Thymus (tissue), 11 donors: ENCODE measurements around the gene NR6A1. TPM values are rescaled to one million over a fixed set of nuclear protein-coding genes. Genes with fewer than 3 reads are reported as not detected.

Experiments used
- DNase-seq, 9 donors: peaks; one replicate each; pipeline ENCODE4 v3.0.0-alpha.2; 2013; ENCODE audit warnings: low spot score in 9 of 9, low read depth in 6 of 9, missing footprints in 1 of 9
- H3K27ac ChIP-seq, 2 donors: one replicate each; pipeline ENCODE4 v1.5.1; 2013; ENCODE audit warnings: control low read depth in 1 of 2, low read depth in 1 of 2, low read length in 1 of 2, mild to moderate bottlenecking in 1 of 2, moderate library complexity in 1 of 2
- H3K27me3 ChIP-seq, 2 donors: one replicate each; pipeline ENCODE4 v1.5.1; 2013; ENCODE audit warnings: low read length in 1 of 2; ENCODE audit not compliant: control insufficient read depth in 2 of 2, insufficient read depth in 1 of 2
- H3K36me3 ChIP-seq, 2 donors: one replicate each; pipeline ENCODE4 v1.5.1; 2013; ENCODE audit warnings: low read length in 1 of 2, mild to moderate bottlenecking in 1 of 2, moderate library complexity in 1 of 2; ENCODE audit not compliant: control insufficient read depth in 2 of 2, insufficient read depth in 2 of 2
- H3K4me1 ChIP-seq, 2 donors: one replicate each; pipeline ENCODE4 v1.5.1; 2013; ENCODE audit warnings: low read length in 2 of 2; ENCODE audit not compliant: control insufficient read depth in 2 of 2, insufficient read depth in 2 of 2
- H3K4me3 ChIP-seq, 2 donors: one replicate each; pipeline ENCODE4 v1.5.1; 2013; ENCODE audit warnings: low read length in 2 of 2, control low read depth in 1 of 2, mild to moderate bottlenecking in 1 of 2
- H3K9me3 ChIP-seq, 2 donors: one replicate each; pipeline ENCODE4 v1.5.1; 2013; ENCODE audit warnings: low read length in 1 of 2, mild to moderate bottlenecking in 1 of 2; ENCODE audit not compliant: control insufficient read depth in 2 of 2, insufficient read depth in 1 of 2
- WGBS: extraction: QIAGEN DNeasy Blood & Tissue Kit; methylation state at CpG from one replicate; pipeline ENCODE4 v1.1.7; 2013; 5-methylcytosine and 5-hydroxymethylcytosine counted together
- polyA plus RNA-seq: library from polyadenylated mRNA; stranded (reverse); fragments of 200-250 nt; gene quantifications from one replicate; pipeline ENCODE4 v1.2.3, GENCODE V29; 2013
- total RNA-seq: library from RNA; stranded (reverse); fragments of 120-200 nt; gene quantifications from one replicate; pipeline ENCODE4 v1.2.4, GENCODE V29; 2013
- donor health status: healthy.

NR6A1 gene
- total and polyA plus RNA-seq, 2 donors: 0.47 to 0.52 TPM

DNA sequence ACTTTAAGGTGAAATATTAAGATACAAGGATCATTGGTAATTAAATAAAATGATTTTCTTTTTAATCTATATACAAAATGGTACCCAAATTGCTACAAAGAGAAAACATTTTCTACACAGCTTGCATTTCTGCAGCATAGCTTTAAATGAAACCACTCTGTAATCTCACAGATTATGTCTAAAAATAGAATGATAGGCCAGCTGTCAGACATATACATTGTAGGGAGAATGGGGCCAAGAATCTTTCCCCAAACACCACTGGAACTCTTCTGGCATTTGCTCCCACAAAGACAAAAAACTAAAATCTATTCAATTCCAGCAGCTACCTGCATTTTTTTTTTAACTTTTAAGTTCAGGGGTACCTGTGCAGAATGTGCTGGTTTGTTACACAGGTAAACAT lies 139.8 kb downstream of the NR6A1 start:
- Histone ChIP-seq H3K27me3 (no peaks in the 10 kb centered on the region), H3K36me3 (no peaks in the 10 kb centered on the region), H3K9me3 (no peaks in the 10 kb centered on the region), H3K27ac (no peak overlapping the region), H3K4me1 (no peaks in the 10 kb centered on the region), H3K4me3 (no peak overlapping the region)
- no peak for DNase-seq

GRCh38 chr9:124629600-124629999 lies 141.5 kb downstream of the NR6A1 start:
- H3K27ac ChIP-seq: no peak overlapping the region
- no peaks in the 10 kb centered on the region for H3K27me3 ChIP-seq
- H3K4me3 ChIP-seq: no peak overlapping the region
- peak in 1 of 9 donors; percentile 16 for DNase-seq
- WGBS: 56% methylated on average over 2 of the region's 2 CpGs
- no peaks in the 10 kb centered on the region for H3K9me3 ChIP-seq
- no peaks in the 10 kb centered on the region for H3K36me3 ChIP-seq
- no peaks in the 10 kb centered on the region for H3K4me1 ChIP-seq

DNA sequence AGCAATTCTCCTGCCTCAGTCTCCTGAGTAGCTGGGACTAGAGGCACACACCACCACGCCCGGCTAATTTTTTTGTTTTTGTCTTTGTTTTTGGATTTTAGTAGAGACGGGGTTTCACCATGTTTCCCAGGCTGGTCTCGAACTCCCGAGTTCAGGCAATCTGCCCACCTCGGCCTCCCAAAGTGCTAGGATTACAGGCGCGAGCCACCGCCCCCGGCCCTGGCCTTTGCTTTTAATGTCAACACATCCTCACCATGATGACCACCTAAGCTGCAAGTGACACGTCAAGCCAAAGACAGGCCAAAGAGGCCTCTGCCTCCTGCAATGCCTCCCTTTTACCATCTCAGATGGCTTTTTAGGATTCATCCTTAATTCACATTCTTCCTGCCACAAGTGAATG lies 142.4 kb downstream of the NR6A1 start:
- Histone ChIP-seq H3K4me3 (no peak overlapping the region), H3K9me3 (no peaks in the 10 kb centered on the region), H3K36me3 (no peaks in the 10 kb centered on the region), H3K27ac (no peak overlapping the region), H3K4me1 (no peaks in the 10 kb centered on the region), H3K27me3 (no peaks in the 10 kb centered on the region)
- no peak for DNase-seq
- WGBS: over 99% methylated on average over 11 of the region's 11 CpGs

GRCh38 chr9:124626276-124626675 lies 144.8 kb downstream of the NR6A1 start:
- no peaks in the 10 kb centered on the region for H3K36me3 ChIP-seq
- H3K27ac ChIP-seq: no peak overlapping the region
- H3K4me3 ChIP-seq: no peak overlapping the region
- H3K4me1 ChIP-seq: peaks cover 0 to 6% of the 10 kb centered on the region in 2 donors
- H3K9me3 ChIP-seq: no peaks in the 10 kb centered on the region
- no peak for DNase-seq
- 97% methylated on average over 4 of the region's 4 CpGs for WGBS
- no peaks in the 10 kb centered on the region for H3K27me3 ChIP-seq

GRCh38 chr9:124625087-124625486 lies 146.0 kb downstream of the NR6A1 start:
- no peak for DNase-seq
- no peaks in the 10 kb centered on the region for H3K36me3 ChIP-seq
- no peak overlapping the region for H3K27ac ChIP-seq
- no peaks in the 10 kb centered on the region for H3K9me3 ChIP-seq
- H3K4me3 ChIP-seq: no peak overlapping the region
- WGBS: 90% methylated on average over 6 of the region's 6 CpGs
- peaks cover 0 to 6% of the 10 kb centered on the region in 2 donors for H3K4me1 ChIP-seq
- no peaks in the 10 kb centered on the region for H3K27me3 ChIP-seq

DNA sequence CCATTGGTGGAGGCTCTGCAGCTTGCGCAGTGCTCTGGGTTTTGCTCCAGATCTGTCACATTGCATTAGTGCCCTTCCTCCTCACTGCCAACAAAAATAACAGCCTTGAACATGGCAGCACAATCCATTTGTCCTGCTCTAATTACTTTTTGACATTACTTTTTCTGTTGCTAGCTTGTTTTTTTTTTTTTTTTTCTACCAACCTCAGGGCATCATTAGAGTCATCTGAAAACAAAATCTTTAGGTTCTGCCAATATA lies 146.4 kb downstream of the NR6A1 start:
- DNase-seq: no peak
- H3K27me3 ChIP-seq: no peaks in the 10 kb centered on the region
- H3K4me3 ChIP-seq: no peak overlapping the region
- WGBS: 97% methylated on average over 1 of the region's 1 CpG
- H3K36me3 ChIP-seq: no peaks in the 10 kb centered on the region
- H3K27ac ChIP-seq: no peak overlapping the region
- H3K9me3 ChIP-seq: no peaks in the 10 kb centered on the region
- H3K4me1 ChIP-seq: peaks cover 0 to 6% of the 10 kb centered on the region in 2 donors

DNA sequence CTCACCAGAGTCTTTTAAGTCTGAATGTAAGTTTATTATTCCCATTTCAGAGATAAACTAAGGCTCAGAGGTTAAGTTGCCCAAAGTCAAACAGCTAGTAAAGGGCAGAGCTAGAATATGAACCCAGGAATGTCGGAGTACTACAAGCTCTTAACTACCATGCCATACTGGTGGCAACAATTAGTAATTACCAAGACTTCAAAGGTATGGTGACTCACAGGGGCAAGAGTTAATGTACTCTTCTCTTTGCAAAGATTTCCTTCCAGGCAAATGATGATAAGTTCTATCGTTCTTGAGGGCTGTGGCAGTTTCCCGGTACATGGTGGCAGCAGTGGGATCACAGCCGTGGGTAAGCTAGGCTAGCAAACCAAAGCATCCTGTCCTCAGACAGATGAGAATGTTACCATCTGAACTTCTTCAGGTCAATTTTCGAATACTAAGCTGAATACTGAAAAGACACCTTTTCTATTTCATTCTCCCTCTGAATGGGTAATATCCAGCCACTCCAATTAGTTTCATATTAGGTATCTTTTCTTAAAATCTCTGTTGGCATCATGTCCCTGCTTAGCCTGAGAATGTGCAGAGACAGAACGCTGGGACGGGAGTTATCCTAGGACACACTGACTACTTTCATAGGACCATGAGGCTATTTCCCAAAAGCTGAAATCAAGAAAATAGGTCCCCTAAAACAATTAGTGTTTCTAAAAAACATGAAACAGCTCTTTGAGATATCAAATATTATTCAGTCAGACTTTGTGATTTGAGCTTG lies 147.0 kb downstream of the NR6A1 start:
- no peak overlapping the region for H3K4me3 ChIP-seq
- no peaks in the 10 kb centered on the region for H3K27me3 ChIP-seq
- peaks cover 0 to 6% of the 10 kb centered on the region in 2 donors for H3K4me1 ChIP-seq
- WGBS: 97% methylated on average over 7 of the region's 7 CpGs
- H3K27ac ChIP-seq: no peak overlapping the region
- DNase-seq: no peak
- H3K9me3 ChIP-seq: no peaks in the 10 kb centered on the region
- no peaks in the 10 kb centered on the region for H3K36me3 ChIP-seq

- Histone ChIP-seq H3K4me1 (peaks cover 0 to 6% of the 10 kb centered on the region in 2 donors), H3K9me3 (no peaks in the 10 kb centered on the region), H3K36me3 (no peaks in the 10 kb centered on the region), H3K27ac (no peak overlapping the region), H3K4me3 (no peak overlapping the region), H3K27me3 (no peaks in the 10 kb centered on the region)
- DNase-seq: no peak
Measured at GRCh38 chr9:124622882-124623281, 148.2 kb downstream of the NR6A1 start.

DNA sequence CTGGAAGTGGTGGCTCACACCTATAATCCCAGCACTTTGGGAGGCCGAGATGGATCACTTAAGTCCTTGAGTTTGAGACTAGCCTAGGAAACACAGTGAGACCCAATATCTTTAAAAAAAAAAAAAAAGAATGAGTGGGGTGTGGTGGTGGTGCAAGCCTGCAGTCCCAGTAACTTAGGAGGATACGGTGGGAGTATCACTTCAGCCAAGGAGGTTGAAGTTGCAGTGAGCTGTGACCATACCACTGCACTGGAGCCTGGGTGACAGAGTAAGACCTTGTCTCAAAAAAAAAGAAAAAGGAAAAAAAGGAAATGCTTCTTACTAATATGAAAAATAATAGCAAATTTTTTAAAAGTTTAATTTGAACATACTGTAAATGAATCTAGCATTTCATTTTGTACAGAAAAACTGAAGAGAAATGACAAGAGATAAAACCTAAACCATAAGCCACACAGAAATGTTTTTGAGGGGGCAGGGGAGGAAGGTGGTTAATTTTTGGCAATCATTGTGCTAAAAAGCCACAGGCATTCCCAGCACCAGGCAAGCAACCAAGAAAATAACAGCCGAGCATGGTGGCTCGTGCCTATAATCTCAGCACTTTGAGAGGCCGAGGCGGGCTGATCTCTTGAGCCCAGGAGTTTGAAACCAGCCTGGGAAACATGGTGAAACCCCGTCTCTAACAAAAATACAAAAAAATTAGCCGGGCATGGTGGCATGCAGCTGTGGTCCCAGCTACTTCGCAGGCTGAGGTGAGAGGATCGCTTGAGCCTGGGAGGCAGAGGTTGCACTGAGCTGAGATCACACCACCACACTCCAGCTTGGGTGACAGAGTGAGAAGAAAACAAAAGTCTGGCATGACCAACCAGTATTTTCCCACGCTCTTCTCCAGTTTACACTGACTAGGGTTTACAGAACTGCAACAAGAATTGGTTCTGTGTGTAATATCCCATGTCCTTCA lies 149.5 kb downstream of the NR6A1 start:
- Histone ChIP-seq H3K27me3 (no peaks in the 10 kb centered on the region), H3K4me1 (peaks cover 0 to 6% of the 10 kb centered on the region in 2 donors), H3K9me3 (no peaks in the 10 kb centered on the region), H3K4me3 (no peak overlapping the region), H3K36me3 (no peaks in the 10 kb centered on the region), H3K27ac (no peak overlapping the region)
- WGBS: 64% methylated on average over 11 of the region's 11 CpGs
- no peak for DNase-seq
